Epithelial cell of umbilical artery (primary cell): ENCODE data around the gene CRLF2. TPM values are rescaled to one million over a fixed set of nuclear protein-coding genes. Genes with fewer than 3 reads are reported as not detected.

Experiments used
- total RNA-seq: library from RNA; depleted of rRNA; stranded (reverse); fragments of >200 nt; gene quantifications from 2 replicates; pipeline ENCODE4 v1.2.3, GENCODE V29; 2014

Gene CRLF2, protein sequence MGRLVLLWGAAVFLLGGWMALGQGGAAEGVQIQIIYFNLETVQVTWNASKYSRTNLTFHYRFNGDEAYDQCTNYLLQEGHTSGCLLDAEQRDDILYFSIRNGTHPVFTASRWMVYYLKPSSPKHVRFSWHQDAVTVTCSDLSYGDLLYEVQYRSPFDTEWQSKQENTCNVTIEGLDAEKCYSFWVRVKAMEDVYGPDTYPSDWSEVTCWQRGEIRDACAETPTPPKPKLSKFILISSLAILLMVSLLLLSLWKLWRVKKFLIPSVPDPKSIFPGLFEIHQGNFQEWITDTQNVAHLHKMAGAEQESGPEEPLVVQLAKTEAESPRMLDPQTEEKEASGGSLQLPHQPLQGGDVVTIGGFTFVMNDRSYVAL
- total RNA-seq, result not detected in 2 replicates

DNA sequence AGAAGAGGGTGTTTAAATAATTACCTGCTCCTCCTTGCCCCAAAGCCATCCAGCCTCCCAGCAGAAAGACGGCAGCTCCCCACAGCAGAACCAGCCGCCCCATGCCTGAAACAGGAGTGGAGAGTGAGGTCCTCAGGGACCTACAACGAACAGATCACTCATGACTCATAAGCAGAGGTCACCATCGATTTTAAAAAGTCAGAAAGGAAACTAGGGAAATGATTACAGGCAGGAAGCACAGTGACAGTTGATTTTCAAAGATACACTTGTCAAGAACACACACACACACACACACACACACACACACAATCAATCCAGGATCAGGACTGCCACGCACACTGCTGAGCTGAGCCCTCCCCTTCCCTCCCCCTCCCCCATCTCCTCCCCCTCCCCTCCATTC, at the start of gene CRLF2:
CRLF2 (minus strand) TSS at position 118 of the 400 bp plus-strand sequence; CDS start at position 103, 15 bp downstream.

Other genes starting within 250 kb of the CRLF2 start
- gene CSF2RA, start 56.2 kb upstream of the CRLF2 start, total RNA-seq, result not detected in 2 replicates
- 8.1 and 10.4 TPM in 2 replicates for gene IL3RA, start 124.1 kb upstream of the CRLF2 start, total RNA-seq
- gene SLC25A6, start 179.5 kb upstream of the CRLF2 start, total RNA-seq, result 80.2 and 184 TPM in 2 replicates
- 12.2 and 21.1 TPM in 2 replicates for gene ASMTL, start 240.3 kb upstream of the CRLF2 start, total RNA-seq